Measurements from ENCODE around the gene NDFIP1. TPM values are rescaled to one million over a fixed set of nuclear protein-coding genes. Genes with fewer than 3 reads are reported as not detected.

Gene NDFIP1
- total and polyA plus RNA-seq, 10 of the 15 experiments (the other 5 are each of a cell fraction or from before 2014, with no cell fraction given), result 0.08 to 2.7 (median 0.92) TPM

DNA sequence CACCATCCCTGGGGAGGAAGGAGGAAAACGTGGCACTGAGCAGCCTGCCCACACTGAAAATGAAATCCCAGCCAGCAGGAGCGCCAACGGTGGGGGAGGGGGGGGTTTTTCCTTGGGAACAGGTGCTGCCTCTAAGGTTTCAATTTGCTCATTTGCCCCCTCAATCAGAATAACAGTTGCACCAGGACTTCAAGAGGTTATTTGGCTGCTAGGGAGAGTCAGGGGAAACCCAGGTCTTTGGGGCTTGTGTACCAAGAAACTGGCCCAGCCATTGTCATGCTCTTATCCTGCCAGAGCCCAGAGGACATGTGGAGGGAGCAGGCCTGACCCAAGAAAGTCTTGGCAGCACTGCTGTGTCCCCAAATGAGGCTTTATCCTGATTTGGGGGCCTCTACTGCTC, 66.5 kb downstream of the NDFIP1 start:
- H2AFZ ChIP-seq (ENCODE audit: control insufficient read depth, low read depth, low read length), result no peak overlapping the region
- no peaks in the 10 kb centered on the region for H3K9me3 ChIP-seq (replicated peaks; ENCODE audit: control insufficient read depth, insufficient read depth, low read length)
- ChIA-PET RAD21 (ENCODE audit: unreplicated experiment) (no interaction called here), CTCF (no interaction called here), POLR2A (no interaction called here), SMC1A (ENCODE audit: uncharacterized antibody, unreplicated experiment) (no interaction called here)
- TF ChIP-seq EZH2 (IDR thresholded peaks at IDR 0.05; ENCODE audit: borderline replicate concordance, control insufficient read depth, low read depth, low read length) (no peak), CHD1 (IDR thresholded peaks at IDR 0.05; ENCODE audit: low read depth, low read length) (no peak), KAT2A (conservative IDR thresholded peaks at IDR 0.05; ENCODE audit: control insufficient read depth, low read depth, low read length) (no peak), RUNX3 (IDR thresholded peaks at IDR 0.05; ENCODE audit: low read length) (no peak), STAT1 (conservative IDR thresholded peaks at IDR 0.05) (no peak), BRCA1 (IDR thresholded peaks at IDR 0.05; ENCODE audit: low read depth, low read length) (no peak), SP1 (IDR thresholded peaks at IDR 0.05; ENCODE audit: low read depth, low read length) (no peak), FOXK2 (IDR thresholded peaks at IDR 0.05) (no peak), SIX5 (IDR thresholded peaks at IDR 0.05; ENCODE audit: low read depth, low read length, severe bottlenecking) (no peak)
- H3K79me2 ChIP-seq (ENCODE audit: control insufficient read depth, insufficient read depth, low read length), result no peaks in the 10 kb centered on the region
- FAIRE-seq, result no peak
- BruUV-seq (replicated peaks), result no TSS peak
- no peak overlapping the region for H3K27ac ChIP-seq (ENCODE audit: control insufficient read depth, insufficient read depth)
- no peaks in the 10 kb centered on the region; a peak in 1 of 4 replicates for H3K27me3 ChIP-seq (replicated peaks in 1 of 2; ENCODE audit: control insufficient read depth in 2 of 2, insufficient read depth in 2 of 2, low read length in 1 of 2)
- H3K4me1 ChIP-seq (ENCODE audit: control insufficient read depth, insufficient read depth, low read length), result no peaks in the 10 kb centered on the region
- H3K36me3 ChIP-seq (ENCODE audit: control insufficient read depth in 2 of 2, insufficient read depth in 2 of 2, low read length in 1 of 2), result no peaks in the 10 kb centered on the region
- H3K4me2 ChIP-seq (ENCODE audit: control insufficient read depth, insufficient read depth), result no peak overlapping the region
- no peak overlapping the region for H3K4me3 ChIP-seq
- in situ Hi-C loops (cut with MboI) (no loop called here), intact Hi-C loops (cut with micrococcal nuclease; ENCODE audit: unreplicated experiment) (no loop called here)
- DNase-seq (ENCODE audit: low read depth, low spot score), result no peak
- no peak overlapping the region for H3K9ac ChIP-seq (ENCODE audit: control insufficient read depth, insufficient read depth, low read length)
- 0% methylated on average over 3 of the region's 3 CpGs for WGBS (ENCODE audit: insufficient coverage, insufficient replicate concordance, low lambda C conversion rate, missing lambda C conversion rate)
- ATAC-seq, result no peak
- H4K20me1 ChIP-seq (ENCODE audit: control insufficient read depth, insufficient read depth), result no peaks in the 10 kb centered on the region

DNA sequence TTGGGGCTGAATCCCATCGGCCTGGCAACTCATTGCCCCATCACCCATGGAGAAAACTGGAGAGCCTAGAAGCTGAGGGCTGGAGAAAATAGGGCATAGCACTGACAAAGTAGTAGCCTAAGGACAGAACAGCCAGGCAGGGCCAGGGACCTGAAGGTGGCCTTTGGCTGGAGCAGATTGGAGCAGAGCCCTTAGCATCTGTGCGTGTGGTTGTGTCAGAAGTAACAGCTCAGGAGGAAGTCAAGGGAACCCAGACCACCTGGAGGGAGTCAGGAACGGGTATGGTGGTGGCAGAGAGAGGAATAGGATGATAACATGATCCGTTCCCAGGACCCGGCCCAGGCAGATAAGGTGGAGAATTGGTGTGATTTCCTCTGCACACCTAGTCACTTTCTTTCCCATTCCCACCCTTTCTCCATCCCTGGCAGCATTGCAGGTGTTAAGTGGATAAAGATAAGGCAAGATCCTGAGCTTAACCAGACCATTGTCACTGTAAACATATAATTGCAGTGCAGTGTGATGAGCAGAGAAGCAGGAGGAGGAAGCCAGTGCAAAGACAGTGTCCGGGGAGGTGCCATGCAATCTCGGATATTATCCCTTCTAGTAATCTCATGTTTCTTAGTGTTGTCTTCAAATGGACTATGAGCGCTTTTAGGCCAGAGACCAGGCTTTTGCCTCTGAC, 67.0 kb downstream of the NDFIP1 start:
- no peaks in the 10 kb centered on the region for H3K79me2 ChIP-seq (ENCODE audit: control insufficient read depth, insufficient read depth, low read length)
- POLR2A ChIA-PET, result no interaction called here
- no TSS peak for BruUV-seq (replicated peaks)
- no peak for ATAC-seq
- no peaks in the 10 kb centered on the region for H3K36me3 ChIP-seq (ENCODE audit: control insufficient read depth in 2 of 2, insufficient read depth in 2 of 2, low read length in 1 of 2)
- WGBS (ENCODE audit: insufficient coverage, insufficient replicate concordance, low lambda C conversion rate, missing lambda C conversion rate), result 38% methylated on average over 8 of the region's 8 CpGs
- FAIRE-seq, result no peak
- TF ChIP-seq HCFC1 (IDR thresholded peaks at IDR 0.05; ENCODE audit: low read length), result no peak
- TF ChIP-seq JUNB (IDR thresholded peaks at IDR 0.05), result no peak
- no peak for TF ChIP-seq TBL1XR1 (IDR thresholded peaks at IDR 0.05; ENCODE audit: low read depth, low read length)
- no peak for TF ChIP-seq HDAC2 (IDR thresholded peaks at IDR 0.05)
- no peak for TF ChIP-seq ASH2L (IDR thresholded peaks at IDR 0.05; ENCODE audit: borderline replicate concordance, low read depth)
- TF ChIP-seq JUND (IDR thresholded peaks at IDR 0.05; ENCODE audit: low read depth, low read length), result no peak
- no peak for TF ChIP-seq PML (IDR thresholded peaks at IDR 0.05; ENCODE audit: low read length)
- no peak for TF ChIP-seq MEF2A (IDR thresholded peaks at IDR 0.05; ENCODE audit: insufficient read depth, low read depth, low read length)
- no peak for TF ChIP-seq MTA3 (IDR thresholded peaks at IDR 0.05; ENCODE audit: borderline replicate concordance, low read length)
- CTCF ChIA-PET, result no interaction called here
- H3K27ac ChIP-seq (ENCODE audit: control insufficient read depth, insufficient read depth), result no peak overlapping the region
- no peak overlapping the region for H3K4me3 ChIP-seq
- H2AFZ ChIP-seq (ENCODE audit: control insufficient read depth, low read depth, low read length), result no peak overlapping the region
- H3K4me1 ChIP-seq (ENCODE audit: control insufficient read depth, insufficient read depth, low read length), result no peaks in the 10 kb centered on the region
- H4K20me1 ChIP-seq (ENCODE audit: control insufficient read depth, insufficient read depth), result no peaks in the 10 kb centered on the region
- no peak for DNase-seq (ENCODE audit: low read depth, low spot score)
- no peaks in the 10 kb centered on the region; a peak in 1 of 4 replicates for H3K27me3 ChIP-seq (replicated peaks in 1 of 2; ENCODE audit: control insufficient read depth in 2 of 2, insufficient read depth in 2 of 2, low read length in 1 of 2)
- no peak overlapping the region for H3K9ac ChIP-seq (ENCODE audit: control insufficient read depth, insufficient read depth, low read length)
- SMC1A ChIA-PET (ENCODE audit: uncharacterized antibody, unreplicated experiment), result interaction anchor here (0.5 kb wide), 1 partner anchor 157 kb away, joined by 3 read pairs; no protein-coding TSS in a partner anchor
- intact Hi-C loops (cut with micrococcal nuclease; ENCODE audit: unreplicated experiment), result no loop called here
- no peaks in the 10 kb centered on the region for H3K9me3 ChIP-seq (replicated peaks; ENCODE audit: control insufficient read depth, insufficient read depth, low read length)
- no peak overlapping the region for H3K4me2 ChIP-seq (ENCODE audit: control insufficient read depth, insufficient read depth)
- RAD21 ChIA-PET (ENCODE audit: unreplicated experiment), result no interaction called here
- in situ Hi-C loops (cut with MboI), result no loop called here

All from GM12878 (cell line).